Suppressor macrophage (primary cell): ENCODE results near the gene CROCC2.

Source experiments
- DNase-seq, 4 experiments: peaks; one replicate each; pipeline ENCODE4 v3.0.0-alpha.2; 2020 to 2022

Gene CROCC2

DNA sequence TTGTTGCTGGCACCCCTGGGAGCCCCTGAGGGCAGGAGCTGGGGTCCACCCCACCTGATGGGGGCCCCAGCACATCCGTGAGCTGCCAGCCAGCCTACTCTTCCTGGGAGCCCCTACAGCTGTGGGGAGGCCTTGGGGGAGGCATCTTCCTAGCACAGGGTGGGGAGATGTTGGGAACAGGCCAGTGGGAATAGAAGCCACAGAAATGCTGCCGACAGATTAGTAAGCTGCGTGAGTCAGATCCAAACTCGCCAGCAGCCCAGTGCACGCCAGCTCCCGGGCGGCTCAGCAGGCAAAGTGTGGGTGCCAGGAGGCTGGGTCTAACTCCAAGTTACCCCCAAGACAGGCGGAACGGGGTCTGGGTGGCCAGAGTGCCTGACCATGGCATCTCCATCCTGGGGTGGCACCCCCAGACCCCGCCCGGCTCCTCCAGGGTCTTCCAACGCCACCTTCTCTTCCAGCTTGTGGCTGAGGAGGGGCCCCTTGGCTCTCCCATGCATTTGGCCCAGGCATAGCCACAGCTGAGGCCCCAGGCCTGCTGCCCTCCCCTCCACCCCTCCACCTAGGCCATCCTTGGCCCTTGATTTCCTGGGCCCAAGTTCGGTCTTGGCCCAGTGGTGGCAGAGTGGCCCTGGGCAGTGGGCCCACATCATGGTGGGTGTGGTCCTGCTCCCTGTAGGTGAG lies 15.3 kb downstream of the CROCC2 start:
- DNase-seq: no peak

DNA sequence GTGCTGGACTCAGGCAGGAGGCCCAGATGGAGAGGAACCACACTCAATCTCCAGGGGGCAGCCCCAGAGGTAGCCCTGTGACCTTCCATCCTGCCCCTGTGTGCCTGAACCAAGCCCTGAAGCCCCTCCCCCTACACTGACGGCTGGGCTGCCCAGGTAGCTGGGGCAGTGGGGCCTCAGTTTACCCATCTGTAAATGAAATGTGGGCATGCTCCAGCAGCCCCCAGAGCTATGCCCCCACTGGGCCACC lies 15.8 kb downstream of the CROCC2 start:
- DNase-seq: no peak

DNA sequence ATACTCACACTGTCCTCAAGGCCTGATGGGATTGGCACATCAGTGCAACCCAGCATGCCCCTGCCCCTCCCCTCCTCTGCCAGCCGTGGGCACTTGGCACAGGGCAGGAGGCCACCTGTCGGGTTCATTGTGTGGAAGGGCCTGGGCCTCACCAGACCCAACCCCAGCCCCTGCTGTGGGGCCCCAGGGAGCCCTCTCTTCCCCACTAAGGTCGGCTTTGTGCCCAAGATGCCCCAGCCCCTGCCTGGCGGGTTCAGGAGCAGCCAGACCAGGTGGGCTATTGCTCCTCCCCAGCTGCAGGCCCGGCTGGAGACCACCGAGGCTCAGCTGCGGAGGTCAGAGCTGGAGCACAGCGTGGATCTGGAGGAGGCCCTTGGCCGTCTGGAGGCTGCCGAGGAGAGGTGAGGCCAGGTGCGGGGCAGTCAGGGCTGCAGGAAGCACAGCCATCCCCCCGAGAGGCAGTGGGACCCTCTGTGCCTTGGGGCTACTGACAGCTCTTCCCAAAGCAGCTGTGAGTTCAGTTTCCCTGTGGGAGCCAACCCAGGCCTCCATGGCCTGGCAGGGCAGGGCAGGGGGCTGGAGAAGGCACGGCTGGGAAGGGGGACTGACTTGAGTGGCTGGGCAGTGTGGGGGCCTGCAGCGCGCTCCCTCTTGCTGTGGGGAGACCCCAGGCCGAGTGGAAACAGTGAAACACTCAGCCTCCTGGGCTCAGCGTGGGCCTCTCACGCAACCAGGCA lies 16.3 kb downstream of the CROCC2 start:
- DNase-seq: no peak

DNA sequence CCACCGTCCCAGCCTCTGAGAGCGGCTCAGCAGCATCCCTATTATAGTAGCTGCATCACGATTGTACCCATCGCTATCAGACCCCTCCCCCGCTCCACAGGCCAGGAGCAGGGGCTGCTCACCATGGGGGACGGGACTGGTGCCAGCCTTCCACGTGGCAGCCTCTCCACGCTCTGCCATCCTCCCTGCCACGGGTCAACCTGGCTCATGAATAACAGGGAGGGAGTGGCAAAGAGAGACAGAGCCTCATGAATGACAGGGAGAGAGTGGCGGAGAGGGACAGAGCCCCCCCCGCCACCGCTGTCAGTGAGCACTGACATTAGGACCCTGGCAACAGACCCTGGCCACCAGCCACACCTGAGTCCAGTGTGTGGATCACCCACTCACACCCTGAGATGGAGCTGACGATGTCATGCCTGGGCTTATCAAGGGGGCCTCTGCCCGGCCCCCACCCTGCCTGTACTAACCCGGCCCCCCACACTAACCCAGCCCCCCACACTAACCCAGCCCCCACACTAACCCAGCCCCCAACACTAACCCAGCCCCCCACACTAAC lies 16.9 kb downstream of the CROCC2 start:
- no peak for DNase-seq

DNA sequence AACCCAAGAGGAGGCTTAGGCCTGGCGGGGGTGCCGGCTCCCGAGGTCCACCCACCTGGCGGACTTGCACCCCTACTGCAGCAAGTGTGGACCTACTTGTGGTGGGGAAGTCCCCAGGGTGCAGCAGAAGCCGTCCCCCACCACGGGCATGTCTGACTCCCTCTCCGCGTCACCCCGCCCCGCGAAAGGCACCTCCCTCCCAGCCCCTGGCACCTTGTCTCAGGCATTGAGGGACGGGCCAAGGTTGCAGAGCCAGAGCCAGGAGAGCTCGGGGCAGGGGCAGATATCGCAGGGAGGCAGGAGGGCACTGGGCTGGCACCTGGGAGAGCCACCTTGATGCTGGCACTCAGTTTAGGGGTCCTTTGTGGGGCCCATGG lies 19.0 kb downstream of the CROCC2 start:
- no peak for DNase-seq

DNA sequence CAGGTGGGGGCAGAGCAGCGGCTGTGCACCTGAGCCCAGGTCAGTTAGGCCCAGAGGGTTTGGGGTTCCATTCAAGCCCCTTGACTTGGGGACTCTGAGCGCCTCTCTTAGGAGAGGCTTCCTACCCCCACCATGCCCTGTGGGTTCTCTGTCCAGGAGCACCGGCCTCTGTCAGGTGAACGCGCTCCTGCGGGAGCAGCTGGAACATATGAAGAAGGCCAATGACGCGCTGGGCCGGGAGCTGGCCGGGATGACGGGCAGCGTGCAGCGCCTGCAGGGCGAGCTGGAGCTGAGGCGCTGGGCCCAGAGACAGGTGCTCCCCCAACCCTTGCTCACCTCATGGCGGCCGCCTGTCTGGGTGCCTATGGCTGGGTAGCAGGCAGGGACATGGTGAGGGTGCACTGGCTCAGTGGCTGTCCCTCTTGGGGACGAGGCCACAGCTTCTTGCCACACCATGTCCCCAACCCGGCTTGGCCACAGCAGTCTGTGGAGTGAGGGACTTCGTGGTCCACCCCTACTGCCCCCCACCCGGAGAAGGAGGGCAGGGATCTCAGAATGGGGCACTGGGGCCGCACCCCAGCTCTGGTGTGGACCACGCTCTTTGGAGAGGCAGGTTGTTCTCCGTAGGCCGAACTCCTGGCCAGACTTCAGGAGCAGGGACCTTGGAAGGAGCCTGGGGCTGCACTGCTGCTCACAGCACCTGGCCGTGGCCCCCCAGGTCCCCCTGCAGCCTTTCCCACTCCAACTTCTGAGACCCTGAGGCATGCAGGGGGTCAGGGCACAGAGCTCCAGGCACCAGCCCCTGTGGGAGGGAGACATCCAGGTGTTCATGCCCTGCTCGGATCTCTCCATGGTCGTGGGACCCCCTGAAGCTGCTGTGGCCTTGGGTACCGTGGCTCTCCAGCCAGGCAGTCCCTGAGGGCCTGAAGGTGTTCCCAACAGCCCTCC lies 19.7 kb downstream of the CROCC2 start:
- no peak for DNase-seq

DNA sequence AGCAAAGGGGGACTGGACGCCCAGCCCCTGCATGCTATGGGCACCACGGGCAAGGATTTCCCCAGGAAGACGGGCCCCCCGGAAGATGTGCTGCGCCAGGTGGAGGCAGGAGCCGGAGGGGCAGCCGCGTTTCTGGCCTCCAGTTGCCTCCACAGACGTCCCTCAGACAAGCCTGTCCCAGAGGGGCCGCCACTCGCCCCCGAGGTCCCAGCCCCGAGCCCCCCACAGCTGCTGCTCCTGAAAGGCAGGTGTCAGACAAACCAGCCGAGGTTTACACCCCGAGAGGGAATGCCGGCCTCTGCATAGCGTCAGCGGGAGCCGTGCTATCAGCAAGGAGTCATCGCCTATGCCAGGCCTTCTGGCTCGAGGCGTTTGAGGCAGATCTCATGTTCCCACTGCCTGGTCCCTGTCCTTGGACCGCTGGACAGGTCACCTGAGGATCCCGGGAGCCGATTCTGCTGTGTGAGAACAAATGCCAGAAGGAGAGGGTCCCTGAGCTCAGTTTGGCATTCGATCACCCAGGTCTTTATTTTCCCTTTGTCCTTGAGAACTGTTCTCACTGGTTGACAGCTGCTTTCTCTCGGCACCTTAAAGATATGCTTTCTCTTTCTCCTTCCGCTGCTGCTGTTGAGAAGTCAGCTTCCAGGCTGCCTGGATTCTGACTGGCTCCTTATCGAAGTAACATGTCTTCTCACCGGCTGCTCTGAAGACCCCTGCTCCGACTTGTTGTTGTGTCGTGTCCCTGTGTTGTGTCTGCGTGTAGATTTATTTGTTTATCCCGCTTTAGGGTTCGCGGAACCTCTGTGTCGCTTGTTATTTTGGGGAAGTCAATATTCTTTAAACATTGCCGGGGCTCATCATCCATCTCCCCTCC lies 20.6 kb downstream of the CROCC2 start:
- no peak for DNase-seq

DNA sequence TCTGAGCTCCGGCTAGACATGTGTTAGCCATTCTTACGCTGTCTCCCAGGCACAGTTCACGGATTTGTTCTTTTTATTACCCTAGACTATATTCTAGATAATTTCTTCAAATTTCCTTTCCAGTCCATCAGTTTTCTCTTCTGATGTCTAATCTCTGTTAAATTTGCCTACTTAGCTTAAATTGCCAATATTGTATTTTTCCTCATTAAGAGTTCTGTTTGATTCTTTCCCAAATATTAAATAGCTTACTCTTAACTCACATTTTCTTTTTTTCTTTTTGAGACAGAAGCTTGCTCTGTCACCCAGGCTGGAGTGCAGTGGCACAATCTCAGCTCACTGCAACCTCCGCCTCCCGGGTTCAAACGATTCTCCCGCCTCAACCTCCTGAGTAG lies 21.2 kb downstream of the CROCC2 start:
- no peak for DNase-seq

DNA sequence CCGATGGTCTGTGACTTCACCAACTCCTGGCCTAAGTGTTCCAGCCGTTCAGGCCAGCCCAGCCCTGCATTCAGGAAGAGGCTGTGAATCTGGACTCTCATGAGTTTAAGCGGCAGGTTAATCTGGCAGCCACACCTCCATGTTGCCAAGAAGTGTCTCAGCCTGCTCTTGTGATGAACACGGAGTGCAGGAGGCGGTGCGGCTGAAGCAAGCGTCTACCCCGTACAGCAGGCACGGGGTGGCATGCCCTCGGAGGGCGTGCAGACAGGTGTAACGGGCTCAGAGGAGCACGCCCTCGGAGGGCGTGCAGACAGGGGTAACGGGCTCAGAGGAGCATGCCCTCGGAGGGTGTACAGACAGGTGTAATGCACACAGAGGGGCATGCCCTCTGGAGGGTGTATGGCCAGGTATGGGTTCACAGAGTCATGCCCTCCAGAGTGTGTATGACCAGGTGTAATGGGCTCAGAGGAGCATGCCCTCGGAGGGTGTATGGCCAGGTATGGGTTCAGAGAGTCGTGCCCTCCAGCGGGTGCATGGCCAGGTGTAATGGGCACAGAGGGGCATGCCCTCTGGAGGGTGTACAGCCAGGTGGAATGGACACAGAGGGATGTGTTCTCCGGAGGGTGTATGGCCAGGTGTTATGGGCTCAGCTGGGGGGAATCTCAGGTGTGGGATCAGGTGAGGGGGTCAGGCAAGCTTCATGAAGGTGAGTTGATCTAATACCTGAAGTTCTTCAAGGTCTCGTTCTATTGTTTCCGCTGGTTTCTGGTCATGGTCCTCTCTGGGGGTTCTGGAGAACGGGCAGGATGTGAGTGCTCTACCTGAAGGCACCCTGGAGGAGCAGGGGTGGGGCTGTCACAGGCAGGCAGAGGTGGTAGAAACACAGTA lies 22.6 kb downstream of the CROCC2 start:
- DNase-seq: no peak

DNA sequence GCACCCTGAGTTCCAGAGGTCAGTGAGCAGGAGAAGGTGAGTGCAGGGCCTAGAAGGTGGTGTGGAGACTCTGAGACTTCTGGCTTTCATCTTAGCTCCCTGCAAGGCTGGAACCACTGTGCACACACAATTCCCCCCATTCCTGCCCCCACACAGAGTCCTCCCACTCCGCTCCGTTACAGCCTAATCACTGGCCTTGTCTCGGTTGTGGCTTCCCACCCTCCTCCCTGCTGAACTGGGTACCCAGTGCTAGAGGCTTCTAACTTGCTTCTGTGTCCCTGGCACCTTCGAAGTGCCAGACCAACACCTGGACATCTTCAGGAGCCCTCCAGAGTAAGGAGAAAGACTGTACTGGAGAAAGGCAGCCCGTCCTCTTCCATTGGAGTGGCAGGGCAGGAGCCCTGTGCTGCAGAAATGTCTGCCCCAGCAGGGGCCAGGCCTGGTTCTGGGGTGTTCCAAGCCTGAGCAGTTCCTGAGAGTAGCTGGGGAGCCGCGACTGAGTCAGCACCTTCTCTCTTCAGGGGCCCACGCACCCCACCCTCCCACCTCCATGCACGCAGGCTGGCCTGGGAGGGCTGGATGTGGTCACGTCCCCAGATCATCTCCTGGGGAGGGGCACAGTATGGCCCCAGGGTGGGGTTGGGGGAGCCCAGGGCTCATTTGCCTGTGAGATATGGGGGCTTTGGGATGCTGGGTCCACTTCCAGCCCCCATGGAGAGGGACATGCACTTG lies 23.4 kb downstream of the CROCC2 start:
- DNase-seq: no peak

DNA sequence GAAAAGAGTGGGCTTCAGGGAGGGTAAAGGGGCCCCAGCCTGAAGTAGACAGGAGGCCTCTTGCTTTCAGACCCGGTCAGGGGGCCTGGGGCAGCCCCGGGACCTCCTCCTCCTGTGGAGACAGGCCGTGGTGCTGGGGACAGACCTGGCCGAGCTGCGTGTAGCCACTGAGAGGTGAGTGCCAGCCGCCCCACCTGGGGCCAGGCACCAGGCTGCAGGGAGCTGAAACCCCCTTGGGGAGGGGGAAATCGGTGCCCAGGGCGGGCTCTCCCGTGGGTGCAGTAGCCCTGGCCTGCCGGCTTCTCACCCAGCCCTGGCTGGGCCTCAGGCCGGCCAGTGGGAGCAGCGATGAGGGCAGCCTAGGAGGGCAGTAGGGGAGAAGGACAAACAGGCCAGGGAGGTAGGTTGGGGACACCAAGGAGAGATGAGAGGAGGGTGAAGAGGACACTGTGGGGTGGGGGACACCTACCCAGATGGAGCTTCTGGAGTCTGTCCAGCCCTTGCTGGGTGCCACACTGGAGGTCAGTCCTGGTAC lies 24.0 kb downstream of the CROCC2 start:
- DNase-seq: no peak

DNA sequence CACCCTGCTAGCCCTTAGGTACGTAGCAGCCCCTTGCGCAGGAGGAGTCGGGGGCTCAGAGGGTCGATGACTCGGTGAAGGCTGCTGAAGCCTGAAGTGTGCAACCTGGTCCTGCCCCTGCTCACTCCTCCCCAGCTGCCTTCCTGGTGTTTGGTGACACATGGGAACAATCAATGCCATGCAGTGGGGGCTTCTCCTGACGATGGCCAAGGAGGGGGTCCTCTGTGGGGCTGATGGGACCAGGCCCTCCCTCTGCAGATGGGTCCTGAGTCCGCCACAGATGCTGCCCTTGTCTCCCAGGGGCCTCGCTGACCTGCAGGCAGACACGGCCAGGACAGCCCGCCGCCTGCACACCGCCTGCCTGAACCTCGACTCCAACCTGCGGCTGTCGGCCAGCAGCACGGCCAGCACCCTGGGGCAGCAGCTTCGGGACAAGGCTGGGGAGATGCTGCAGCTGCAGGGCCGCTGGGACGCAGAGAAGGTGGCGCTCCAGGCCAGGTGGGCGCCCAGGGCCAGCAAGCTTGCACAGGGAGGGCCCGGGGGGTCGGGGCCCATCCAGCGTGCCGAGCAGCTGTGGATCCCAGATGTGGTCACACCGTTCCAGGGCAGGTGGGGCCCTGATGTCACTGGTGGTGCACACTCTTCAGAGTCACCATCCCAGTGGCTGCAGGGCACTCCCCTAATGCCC lies 24.6 kb downstream of the CROCC2 start:
- DNase-seq: no peak

DNA sequence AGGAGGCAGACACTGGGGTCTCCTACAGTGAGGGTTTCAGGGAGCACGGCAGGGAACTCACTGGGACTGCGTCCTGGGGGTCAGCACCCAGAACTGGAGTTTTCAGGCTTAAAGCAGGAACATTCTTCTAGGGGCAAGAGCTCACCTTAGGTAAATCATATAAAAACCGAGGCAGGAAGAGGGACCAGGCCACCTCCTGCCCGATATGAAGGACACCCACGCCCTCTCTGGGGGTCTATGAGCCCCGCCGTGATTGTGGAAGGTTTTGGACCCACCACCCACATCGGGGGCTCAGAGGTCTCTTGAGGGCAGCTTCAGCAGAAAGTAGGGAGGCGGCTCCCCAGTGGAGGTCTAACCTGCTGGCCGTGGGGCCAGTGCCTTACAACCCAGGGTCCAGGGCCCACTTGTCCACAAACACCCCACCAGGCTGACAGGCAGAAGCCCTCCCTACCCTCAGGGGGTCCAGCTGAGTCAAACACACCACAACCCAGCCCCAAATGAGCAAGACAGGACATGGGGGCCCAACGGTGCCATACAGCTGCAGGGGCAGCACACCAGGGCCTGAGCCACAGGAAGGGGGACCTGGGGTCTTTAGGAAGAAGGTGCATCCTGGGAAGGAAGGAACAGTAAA lies 25.3 kb downstream of the CROCC2 start:
- DNase-seq: no peak

DNA sequence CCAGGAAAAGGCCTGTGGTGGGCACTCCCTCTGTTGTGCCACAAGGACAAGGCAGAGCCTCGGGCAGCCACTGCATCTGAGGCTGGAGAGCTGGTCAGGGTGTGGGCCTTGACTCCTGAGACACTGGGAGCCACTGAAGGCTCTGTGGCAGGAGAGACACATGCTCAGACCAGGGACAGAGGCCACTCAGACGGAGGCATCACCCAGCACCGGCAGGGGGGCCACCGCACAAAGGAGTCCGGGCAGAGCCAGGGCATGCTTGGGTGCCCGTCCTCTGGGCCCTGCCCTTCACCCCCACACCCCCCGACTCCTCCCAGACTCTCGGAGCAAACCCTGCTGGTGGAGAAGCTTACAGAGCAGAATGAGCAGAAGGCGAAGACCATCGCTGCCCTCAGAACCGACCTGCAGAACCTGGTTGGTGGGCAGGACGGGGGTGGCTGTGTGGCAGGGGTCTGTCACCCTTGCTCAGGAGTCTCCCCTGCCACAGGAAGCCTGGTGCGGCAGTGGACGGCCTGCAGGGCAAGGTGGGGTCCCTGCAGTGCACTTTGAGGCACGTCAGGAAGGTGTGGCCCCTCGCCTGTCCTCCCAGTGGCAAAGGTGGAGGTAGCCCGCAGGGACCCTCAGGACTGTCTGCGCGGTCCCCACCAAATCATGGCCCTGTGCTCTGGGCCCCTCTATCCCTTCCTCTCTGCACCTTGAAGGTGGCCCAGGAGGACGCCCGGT lies 26.0 kb downstream of the CROCC2 start:
- no peak for DNase-seq

DNA sequence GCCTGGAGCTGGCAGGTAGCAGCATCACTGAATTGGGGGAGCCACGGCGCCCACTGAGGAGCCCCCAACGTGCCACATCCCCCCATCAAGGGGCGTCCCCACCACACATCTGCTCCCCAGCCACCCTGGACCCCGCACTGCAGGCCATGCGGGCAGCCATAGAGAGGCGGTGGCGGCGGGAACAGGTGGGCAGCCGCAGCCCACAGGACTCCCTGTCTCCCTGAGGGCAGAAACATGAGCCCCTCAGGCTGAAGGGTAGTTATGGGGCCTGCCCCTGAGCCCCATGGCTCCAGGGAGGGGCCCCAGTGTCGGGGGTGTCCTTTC lies 26.6 kb downstream of the CROCC2 start:
- no peak for DNase-seq

DNA sequence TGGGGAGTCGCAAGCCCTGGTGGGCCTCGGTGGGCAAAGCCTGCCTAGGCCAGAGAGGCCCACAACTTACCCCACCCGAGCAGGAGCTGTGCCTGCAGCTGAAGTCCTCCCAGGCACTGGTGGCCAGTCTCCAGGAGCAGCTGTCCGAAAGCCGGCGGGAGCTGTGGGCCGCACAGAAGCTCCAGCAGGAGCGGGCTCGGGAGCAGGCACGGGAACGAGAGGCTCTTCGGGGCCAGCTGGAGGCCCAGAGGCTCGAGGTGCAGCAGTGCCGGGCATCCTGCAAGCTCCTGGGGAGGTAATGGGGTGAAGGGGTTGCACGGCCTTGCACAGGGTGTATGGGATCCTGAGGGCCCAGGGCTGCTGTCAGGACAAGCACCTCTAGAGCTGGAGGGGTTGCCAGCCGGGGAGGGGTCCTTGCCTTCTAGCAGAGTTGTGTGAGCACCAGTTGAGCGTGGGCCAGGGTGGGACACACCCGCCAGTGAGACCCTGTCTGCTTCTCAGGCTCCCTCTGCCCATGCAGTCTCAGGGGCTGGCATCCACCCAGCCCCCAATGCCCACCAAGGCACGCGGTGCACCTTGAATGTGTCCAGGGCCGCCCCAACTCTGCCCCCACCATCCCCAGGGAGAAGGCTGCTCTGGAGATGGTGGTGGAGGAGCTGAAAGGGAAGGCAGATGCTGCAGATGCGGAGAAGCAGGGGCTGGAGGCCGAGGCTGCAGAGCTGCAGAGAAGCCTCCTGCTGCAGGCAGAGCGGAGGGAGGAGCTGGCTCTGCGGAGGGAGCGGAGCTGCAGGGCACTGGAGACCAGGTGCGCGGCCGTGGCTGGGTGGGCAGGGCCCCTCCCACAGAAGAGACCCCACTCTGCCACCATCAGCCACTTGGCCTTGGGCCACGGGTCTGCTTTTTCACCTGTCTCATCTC lies 27.2 kb downstream of the CROCC2 start:
- no peak for DNase-seq

DNA sequence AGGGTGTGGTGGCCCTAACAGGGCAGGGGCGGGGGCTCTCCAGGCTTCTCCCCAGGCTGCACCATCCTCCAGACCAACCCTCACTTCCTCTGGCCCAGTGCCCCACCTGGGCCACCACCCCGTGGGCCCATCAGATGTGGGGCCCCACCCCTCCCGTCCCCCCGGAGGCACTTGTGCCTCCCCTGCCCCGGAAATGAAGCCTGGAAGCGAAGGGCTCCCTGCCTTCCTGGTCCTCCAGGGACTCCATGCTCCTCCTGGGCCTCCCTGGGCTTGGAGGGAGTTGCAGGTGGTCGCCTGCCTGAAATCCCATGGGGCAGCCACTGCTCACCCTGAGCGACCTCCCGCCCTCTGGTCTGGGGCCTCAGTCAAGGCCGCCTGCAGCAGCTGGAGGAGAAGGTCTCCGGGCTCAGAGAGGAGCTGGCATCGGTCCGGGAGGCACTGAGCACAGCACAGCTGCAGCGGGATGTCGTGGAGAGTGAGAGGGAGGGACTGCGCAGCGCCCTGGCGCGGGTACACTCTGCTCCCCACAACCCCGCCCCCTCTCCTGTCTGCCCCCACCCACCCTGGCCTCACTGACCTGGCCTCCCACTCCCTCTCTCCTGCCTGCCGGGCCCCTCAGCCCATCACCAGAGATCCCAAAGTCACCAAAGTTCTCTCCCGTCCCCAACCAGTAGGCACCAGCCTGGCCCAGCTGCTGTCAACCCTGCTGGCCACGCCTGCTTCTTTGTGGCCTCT lies 28.0 kb downstream of the CROCC2 start:
- no peak for DNase-seq
